GM23248 (cell line): ENCODE data around the gene SUFU. TPM values are rescaled to one million over a fixed set of nuclear protein-coding genes. Genes with fewer than 3 reads are reported as not detected.

Experiments used
- DNase-seq: peaks from one replicate; pipeline ENCODE4 v3.0.0-alpha.2; 2015
- H2AFZ ChIP-seq: fragments of 200-600 bp; sonication (generic); 2 replicates; pipeline ENCODE4 v1.6.1; 2016; ENCODE audit warnings: antibody characterized with exemption
- H3F3A ChIP-seq: fragments of 200-600 bp; sonication (generic); 2 replicates; pipeline ENCODE4 v1.6.1; 2016; ENCODE audit warnings: mild to moderate bottlenecking, antibody characterized with exemption, mixed run types; ENCODE audit not compliant: insufficient read depth
- H3K27ac ChIP-seq: fragments of 200-600 bp; sonication (generic); 2 replicates; pipeline ENCODE4 v1.5.1; 2016; ENCODE audit warnings: mild to moderate bottlenecking
- H3K27me3 ChIP-seq: fragments of 200-600 bp; sonication (generic); replicated peaks from 2 replicates; pipeline ENCODE4 v1.6.1; 2016; ENCODE audit warnings: mild to moderate bottlenecking; ENCODE audit not compliant: insufficient read depth
- H3K36me3 ChIP-seq: fragments of 200-600 bp; sonication (generic); 2 replicates; pipeline ENCODE4 v1.6.1; 2016; ENCODE audit warnings: low read depth, mild to moderate bottlenecking
- H3K4me1 ChIP-seq: fragments of 200-600 bp; sonication (generic); 2 replicates; pipeline ENCODE4 v1.6.1; 2016; ENCODE audit warnings: mild to moderate bottlenecking; ENCODE audit not compliant: insufficient read depth
- H3K4me2 ChIP-seq: fragments of 200-600 bp; sonication (generic); one replicate; pipeline ENCODE4 v1.6.1; 2016; ENCODE audit warnings: mild to moderate bottlenecking; ENCODE audit not compliant: unreplicated experiment
- H3K4me3 ChIP-seq: fragments of 200-600 bp; sonication (generic); 2 replicates; pipeline ENCODE4 v1.5.1; 2016; ENCODE audit warnings: mild to moderate bottlenecking
- H3K79me2 ChIP-seq: fragments of 200-600 bp; sonication (generic); 2 replicates; pipeline ENCODE4 v1.6.1; 2016; ENCODE audit warnings: mild to moderate bottlenecking; ENCODE audit not compliant: insufficient read depth
- H3K9ac ChIP-seq: fragments of 200-600 bp; sonication (generic); 2 replicates; pipeline ENCODE4 v1.6.1; 2016; ENCODE audit warnings: mild to moderate bottlenecking
- H3K9me2 ChIP-seq: fragments of 200-600 bp; sonication (generic); 2 replicates; pipeline ENCODE4 v1.6.1; 2016; ENCODE audit warnings: mixed run types, mild to moderate bottlenecking, moderate library complexity; ENCODE audit not compliant: insufficient read depth
- H3K9me3 ChIP-seq: fragments of 200-600 bp; sonication (generic); one replicate; pipeline ENCODE4 v1.6.1; 2017; ENCODE audit warnings: low read depth
- H4K20me1 ChIP-seq: fragments of 200-600 bp; sonication (generic); 2 replicates; pipeline ENCODE4 v1.6.0; 2016; ENCODE audit not compliant: insufficient read depth
- EZH2 ChIP-seq: fragments of 200-600 bp; sonication (generic); IDR thresholded peaks from 2 replicates; pipeline ENCODE4 v1.6.1; 2018; ENCODE audit warnings: antibody characterized with exemption, mild to moderate bottlenecking; ENCODE audit not compliant: insufficient read depth, poor library complexity, severe bottlenecking
- EZH2phosphoT487 ChIP-seq: fragments of 200-600 bp; sonication (generic); IDR thresholded peaks from 2 replicates; pipeline ENCODE4 v1.6.1; 2018; ENCODE audit warnings: antibody characterized with exemption, moderate library complexity, mild to moderate bottlenecking, low read depth; ENCODE audit not compliant: insufficient read depth
- WGBS, 2 experiments: methylation state at CpG; one replicate each; pipeline ENCODE4 v1.1.6; 2015 to 2017; ENCODE audit warnings: low lambda C conversion rate in 2 of 2, low coverage in 1 of 2; ENCODE audit errors: missing lambda C conversion rate in 2 of 2; 5-methylcytosine and 5-hydroxymethylcytosine counted together
- in situ Hi-C: fragments of 300-500 bp; cut with MboI; formaldehyde crosslinking; loops from 2 replicates; pipeline ENCODE4 v1.15.0; 2020
- polyA plus RNA-seq: library from polyadenylated mRNA; unstranded; fragments of >200 nt; fragmentation: Nextera tagmentation; extraction: Ambion mirVana; gene quantifications from 2 replicates; pipeline ENCODE4 v1.2.1, GENCODE V29; 2016
- total RNA-seq: library from RNA; depleted of rRNA; stranded (reverse); fragments of >200 nt; shearing (Covaris generic); gene quantifications from 2 replicates; pipeline ENCODE4 v1.2.3, GENCODE V29; 2014

The SUFU gene
- total and polyA plus RNA-seq, 2 experiments from 2014 or later = 3.1 to 5.0 TPM

GRCh38 chr10:102642736-102643335 is 139.1 kb downstream of the SUFU start:
- TF ChIP-seq EZH2phosphoT487 = no peak
- TF ChIP-seq EZH2 = no peak
- 0 out of 2 replicates have a peak, but pooled peaks cover 6% of the 10 kb centered on the region for H4K20me1 ChIP-seq
- peak overlapping the region; percentile 97 for H3K27ac ChIP-seq
- H3F3A ChIP-seq = peaks cover 14% of the 10 kb centered on the region
- H3K27me3 ChIP-seq = no peaks in the 10 kb centered on the region
- H3K4me1 ChIP-seq = peaks cover 16% of the 10 kb centered on the region
- in situ Hi-C loops = no loop called here
- WGBS, 2 experiments = 1 to 2% methylated on average over 37 to 45 of the region's 45 CpGs
- DNase-seq = peak; percentile 80
- H3K79me2 ChIP-seq = peaks cover 32% of the 10 kb centered on the region
- no peaks in the 10 kb centered on the region for H3K9me3 ChIP-seq
- peak overlapping the region; percentile 96 for H3K9ac ChIP-seq
- no peaks in the 10 kb centered on the region for H3K9me2 ChIP-seq
- peak overlapping the region; percentile 66 for H2AFZ ChIP-seq
- peak overlapping the region; percentile 88 for H3K4me3 ChIP-seq
- H3K4me2 ChIP-seq = peak overlapping the region; percentile 71
- no peaks in the 10 kb centered on the region for H3K36me3 ChIP-seq

DNA sequence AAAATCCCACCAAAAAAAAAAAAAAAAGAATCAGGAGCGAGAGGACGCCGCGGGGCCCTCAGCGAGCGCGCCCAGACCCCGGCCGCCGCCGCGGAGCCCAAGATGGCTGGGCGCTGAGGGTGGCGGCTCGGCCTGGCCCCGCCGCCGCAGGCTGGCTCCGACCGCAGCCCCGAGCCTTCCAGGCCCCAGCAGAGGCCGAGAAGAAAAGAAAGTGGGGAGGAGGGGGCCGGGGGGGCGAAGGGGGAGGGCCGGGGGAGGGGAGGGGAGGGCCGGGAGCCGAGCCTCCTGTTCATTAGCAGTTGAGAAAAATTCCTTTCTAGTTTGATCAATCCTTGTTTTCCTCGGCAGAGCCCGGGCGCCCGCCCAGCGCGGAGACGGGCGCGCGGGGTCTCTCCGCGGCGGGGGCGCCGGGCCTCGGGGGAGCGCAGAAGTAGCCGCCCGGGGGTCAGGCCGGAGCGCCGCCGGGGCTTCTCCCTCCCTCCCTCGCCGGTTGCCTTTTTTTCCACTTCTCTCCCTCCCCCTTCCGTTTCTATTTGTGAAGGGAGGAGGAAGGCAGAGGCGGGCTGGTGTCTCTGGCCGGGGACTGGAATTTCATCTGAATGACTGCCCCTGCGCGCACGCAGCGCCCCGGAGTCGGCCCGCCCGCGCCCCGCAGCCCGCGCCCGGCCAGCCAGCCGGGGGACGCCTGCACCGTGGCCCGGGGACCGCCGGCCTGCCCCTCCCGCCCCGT is 139.7 kb downstream of the SUFU start:
- in situ Hi-C loops = no loop called here
- Histone ChIP-seq H4K20me1 (0 out of 2 replicates have a peak, but pooled peaks cover 10% of the 10 kb centered on the region), H3K4me2 (peak overlapping the region; percentile 84), H3K27ac (peak overlapping the region; percentile 97), H3K9ac (peak overlapping the region; percentile 96), H3K4me1 (peaks cover 23% of the 10 kb centered on the region), H3K27me3 (no peaks in the 10 kb centered on the region), H3K79me2 (peaks cover 39% of the 10 kb centered on the region), H3K9me2 (no peaks in the 10 kb centered on the region), H2AFZ (peak overlapping the region; percentile 66), H3K4me3 (peak overlapping the region; percentile 88), H3K9me3 (no peaks in the 10 kb centered on the region), H3F3A (peaks cover 14% of the 10 kb centered on the region), H3K36me3 (no peaks in the 10 kb centered on the region)
- TF ChIP-seq EZH2 (no peak), EZH2phosphoT487 (no peak)
- WGBS, 2 experiments = 2% methylated on average over 50 to 70 of the region's 76 CpGs
- DNase-seq = peak; percentile 89

GRCh38 chr10:102644066-102644645 is 140.4 kb downstream of the SUFU start, which contains the start of gene TRIM8:
TRIM8 (plus strand) TSS chr10:102644479; CDS start chr10:102644618, 139 bp downstream.
- Histone ChIP-seq H3K9ac (peak within 1 kb of the TSS; percentile 96), H3K4me1 (peaks cover 29% of the 10 kb centered on the region), H3K9me3 (no peaks in the 10 kb centered on the region), H3K4me3 (peak within 1 kb of the TSS; percentile 88), H2AFZ (no peak within 1 kb of the TSS), H3K27me3 (no peaks in the 10 kb centered on the region), H3K79me2 (peaks cover 46% of the 10 kb centered on the region), H3K27ac (peak within 1 kb of the TSS; percentile 97), H4K20me1 (0 out of 2 replicates have a peak, but pooled peaks cover 10% of the 10 kb centered on the region), H3K36me3 (no peaks in the 10 kb centered on the region), H3K4me2 (peak within 1 kb of the TSS; percentile 84), H3F3A (peaks cover 14% of the 10 kb centered on the region), H3K9me2 (no peaks in the 10 kb centered on the region)
- WGBS, 2 experiments = 1 to 2% methylated on average over 64 to 78 of the region's 80 CpGs
- peak; percentile 76 for DNase-seq
- in situ Hi-C loops = no loop called here
- TF ChIP-seq EZH2 (no peak), EZH2phosphoT487 (no peak)

- in situ Hi-C loops = no loop called here
- DNase-seq = peak; percentile 90
These were observed 141.0 kb downstream of the SUFU start for GRCh38 chr10:102644646-102645387.

More at GRCh38 chr10:102644646-102645387, 141.0 kb downstream of the SUFU start:
- no peak for TF ChIP-seq EZH2
- Histone ChIP-seq H3K4me3 (peak overlapping the region; percentile 88), H2AFZ (no peak overlapping the region), H3K9me3 (no peaks in the 10 kb centered on the region), H3K4me1 (peaks cover 36% of the 10 kb centered on the region), H3K27me3 (no peaks in the 10 kb centered on the region), H3K9ac (peak overlapping the region; percentile 96), H3K4me2 (peak overlapping the region; percentile 84), H4K20me1 (0 out of 2 replicates have a peak, but pooled peaks cover 10% of the 10 kb centered on the region), H3K79me2 (peaks cover 52% of the 10 kb centered on the region), H3K27ac (peak overlapping the region; percentile 97), H3K36me3 (no peaks in the 10 kb centered on the region), H3K9me2 (no peaks in the 10 kb centered on the region), H3F3A (peaks cover 14% of the 10 kb centered on the region)
- WGBS, 2 experiments = 0 to 1% methylated on average over 36 to 40 of the region's 62 CpGs
